Measurements from ENCODE around the gene EED. TPM values are rescaled to one million over a fixed set of nuclear protein-coding genes. Genes with fewer than 3 reads are reported as not detected.

EED gene
- total and polyA plus RNA-seq, 9 of the 15 experiments (the other 6 are each of a cell fraction or from before 2014, with no cell fraction given), result 33.0 to 110 (median 55.1) TPM

GRCh38 chr11:86265194-86265593 is 20.6 kb downstream of the EED start:
- peaks cover 8% of the 10 kb centered on the region; the same call in 2 of the 3 replicates for H3K79me2 ChIP-seq (ENCODE audit: control insufficient read depth, insufficient read depth, low read length)
- intact Hi-C loops (cut with micrococcal nuclease), result no loop called here
- no peaks in the 10 kb centered on the region for H3K4me1 ChIP-seq (replicated peaks in 1 of 2; ENCODE audit: control insufficient read depth in 2 of 2, insufficient read depth in 2 of 2, low read length in 2 of 2)
- H3K9me3 ChIP-seq (replicated peaks; ENCODE audit: control insufficient read depth, insufficient read depth, low read depth, low read length), result no peaks in the 10 kb centered on the region
- no peak overlapping the region for H3K4me2 ChIP-seq (ENCODE audit: insufficient read depth, low read length)
- no peaks in the 10 kb centered on the region for H3K27me3 ChIP-seq (ENCODE audit: control insufficient read depth in 2 of 2, insufficient read depth in 2 of 2, low read length in 2 of 2)
- H3K9me1 ChIP-seq (ENCODE audit: control insufficient read depth, insufficient read depth, low read length), result no peaks in the 10 kb centered on the region
- DNase-seq (ENCODE audit: extremely low read depth in 1 of 4, low spot score in 3 of 4), result no peak
- ATAC-seq, result no peak
- no TSS peak for BruUV-seq (replicated peaks)
- ChIA-PET POLR2A (interaction anchor here (1.1 kb wide), 2 partner anchors 12 to 20 kb away, joined by 3 read pairs; partner anchors contain the start of gene EED), CTCF (ENCODE audit: low intra/inter-chr PET ratio) (no interaction called here)
- no peak overlapping the region for H3K27ac ChIP-seq (ENCODE audit: extremely low read depth, low read depth, low read length)
- H3K9ac ChIP-seq (ENCODE audit: insufficient read depth in 1 of 2, low read depth in 2 of 2, low read length in 2 of 2), result no peak overlapping the region
- no peak for FAIRE-seq
- H2AFZ ChIP-seq (ENCODE audit: low read depth, low read length), result no peak overlapping the region
- TF ChIP-seq DACH1 (IDR thresholded peaks at IDR 0.05; ENCODE audit: partially characterized antibody) (no peak), RBM17 (IDR thresholded peaks at IDR 0.05; ENCODE audit: borderline replicate concordance, low read depth, low read length) (no peak), IRF1 (CRISPR knock-in tag; IDR thresholded peaks at IDR 0.05; ENCODE audit: borderline replicate concordance) (no peak), NCOA4 (IDR thresholded peaks at IDR 0.05; ENCODE audit: partially characterized antibody) (no peak), ARID3A (IDR thresholded peaks at IDR 0.05; ENCODE audit: borderline replicate concordance, low read depth, low read length) (no peak), THRAP3 (IDR thresholded peaks at IDR 0.05; ENCODE audit: borderline replicate concordance) (no peak), ETS1 (conservative IDR thresholded peaks at IDR 0.05; ENCODE audit: control insufficient read depth, low read depth, low read length) (no peak), HLTF (IDR thresholded peaks at IDR 0.05) (no peak), SRF (CRISPR knock-in tag; IDR thresholded peaks at IDR 0.05) (no peak), ZBTB1 (CRISPR knock-in tag; IDR thresholded peaks at IDR 0.05; ENCODE audit: borderline replicate concordance, low read depth) (no peak), KDM2B (CRISPR knock-in tag; IDR thresholded peaks at IDR 0.05) (no peak), HDAC6 (IDR thresholded peaks at IDR 0.05; ENCODE audit: low read depth, low read length) (no peak)
- in situ Hi-C loops (cut with MboI), result no loop called here
- H3K4me3 ChIP-seq, result no peak overlapping the region
- H4K20me1 ChIP-seq (replicated peaks; ENCODE audit: control insufficient read depth, insufficient read depth, low read length), result no peaks in the 10 kb centered on the region
- peaks cover 75% of the 10 kb centered on the region; the same call in 2 of the 3 replicates for H3K36me3 ChIP-seq (ENCODE audit: control insufficient read depth, insufficient read depth, low read length)
